ENCODE results near the gene CHMP4A. TPM values are rescaled to one million over a fixed set of nuclear protein-coding genes. Genes with fewer than 3 reads are reported as not detected.

Gene CHMP4A
- total and polyA plus RNA-seq, 2 of the 13 experiments (the other 11 are each of a cell fraction or from before 2014, with no cell fraction given) = 83.6 to 113 TPM

DNA sequence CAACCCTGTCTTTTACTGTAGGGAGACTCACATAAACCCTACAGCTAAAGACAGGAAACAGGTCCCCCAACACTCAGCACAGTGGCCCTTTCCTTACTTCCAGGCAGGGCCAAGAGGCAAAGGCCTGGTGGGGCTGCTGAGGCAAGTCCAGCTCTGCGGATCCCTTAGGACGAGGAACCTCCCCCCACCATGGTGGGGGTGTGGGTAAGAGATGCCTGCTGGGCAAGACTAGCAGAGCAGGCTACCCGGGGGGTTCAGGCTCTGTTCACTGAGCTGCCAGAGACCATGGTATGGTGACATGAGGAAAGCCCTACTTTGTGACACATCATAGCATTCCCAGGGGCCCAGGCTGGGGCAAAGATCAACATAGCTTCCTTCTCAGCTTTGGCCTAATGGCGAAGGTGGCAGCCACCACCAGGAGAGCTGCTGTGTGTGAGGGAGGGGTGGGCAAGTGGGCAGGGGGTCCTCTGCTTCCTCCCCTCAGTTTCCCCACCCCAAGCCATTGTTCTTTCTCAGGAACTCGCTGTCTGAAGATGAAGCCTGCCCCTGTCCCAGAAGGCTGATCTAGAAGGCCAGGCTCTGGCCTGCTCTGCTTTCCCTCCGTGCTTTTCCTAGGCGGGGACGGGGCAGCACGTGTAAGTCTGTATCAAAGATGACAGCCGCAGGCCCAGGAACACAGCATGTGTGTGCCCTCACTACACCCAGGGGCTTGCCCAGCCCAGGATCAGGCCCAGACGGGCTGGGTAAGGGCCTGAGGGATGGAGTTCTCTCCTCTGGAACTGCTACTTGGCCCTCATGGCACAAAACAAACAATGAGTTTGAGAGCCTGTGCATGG lies 39.2 kb upstream of the CHMP4A start (continued):
- TF ChIP-seq, protein P1, sequence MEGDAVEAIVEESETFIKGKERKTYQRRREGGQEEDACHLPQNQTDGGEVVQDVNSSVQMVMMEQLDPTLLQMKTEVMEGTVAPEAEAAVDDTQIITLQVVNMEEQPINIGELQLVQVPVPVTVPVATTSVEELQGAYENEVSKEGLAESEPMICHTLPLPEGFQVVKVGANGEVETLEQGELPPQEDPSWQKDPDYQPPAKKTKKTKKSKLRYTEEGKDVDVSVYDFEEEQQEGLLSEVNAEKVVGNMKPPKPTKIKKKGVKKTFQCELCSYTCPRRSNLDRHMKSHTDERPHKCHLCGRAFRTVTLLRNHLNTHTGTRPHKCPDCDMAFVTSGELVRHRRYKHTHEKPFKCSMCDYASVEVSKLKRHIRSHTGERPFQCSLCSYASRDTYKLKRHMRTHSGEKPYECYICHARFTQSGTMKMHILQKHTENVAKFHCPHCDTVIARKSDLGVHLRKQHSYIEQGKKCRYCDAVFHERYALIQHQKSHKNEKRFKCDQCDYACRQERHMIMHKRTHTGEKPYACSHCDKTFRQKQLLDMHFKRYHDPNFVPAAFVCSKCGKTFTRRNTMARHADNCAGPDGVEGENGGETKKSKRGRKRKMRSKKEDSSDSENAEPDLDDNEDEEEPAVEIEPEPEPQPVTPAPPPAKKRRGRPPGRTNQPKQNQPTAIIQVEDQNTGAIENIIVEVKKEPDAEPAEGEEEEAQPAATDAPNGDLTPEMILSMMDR (CRISPR knock-in tag; IDR thresholded peaks at IDR 0.05) = no peak
- TF ChIP-seq CBX2 (IDR thresholded peaks at IDR 0.05; ENCODE audit: low read depth, low read length) = no peak
- no peak for TF ChIP-seq CBX2 (CRISPR knock-in tag; IDR thresholded peaks at IDR 0.05; ENCODE audit: low read depth)
- peak; percentile 49; the same call in 1 of the 2 replicates for TF ChIP-seq ZNF329 (CRISPR knock-in tag; IDR thresholded peaks at IDR 0.05; ENCODE audit: low read depth)
- TF ChIP-seq RXRA (CRISPR knock-in tag; IDR thresholded peaks at IDR 0.05) = peak; percentile 64; the same call in 1 of the 2 replicates
- TF ChIP-seq MED13 (CRISPR knock-in tag; IDR thresholded peaks at IDR 0.05) = no peak
- TF ChIP-seq FIP1L1 (IDR thresholded peaks at IDR 0.05; ENCODE audit: borderline replicate concordance, insufficient read depth, low read depth, low read length) = no peak
- no peak for TF ChIP-seq NCOA5 (CRISPR knock-in tag; IDR thresholded peaks at IDR 0.05)
- TF ChIP-seq ZSCAN30 (CRISPR knock-in tag; IDR thresholded peaks at IDR 0.05) = no peak
- peak; percentile 49; the same call in 1 of the 2 replicates for TF ChIP-seq ZNF749 (CRISPR knock-in tag; IDR thresholded peaks at IDR 0.05; ENCODE audit: borderline replicate concordance)
- TF ChIP-seq FLYWCH1 (CRISPR knock-in tag; IDR thresholded peaks at IDR 0.05) = no peak
- TF ChIP-seq ZNF543 (CRISPR knock-in tag; IDR thresholded peaks at IDR 0.05) = no peak
- TF ChIP-seq ZNF589 (CRISPR knock-in tag; conservative IDR thresholded peaks at IDR 0.05) = no peak
- TF ChIP-seq, protein P2, sequence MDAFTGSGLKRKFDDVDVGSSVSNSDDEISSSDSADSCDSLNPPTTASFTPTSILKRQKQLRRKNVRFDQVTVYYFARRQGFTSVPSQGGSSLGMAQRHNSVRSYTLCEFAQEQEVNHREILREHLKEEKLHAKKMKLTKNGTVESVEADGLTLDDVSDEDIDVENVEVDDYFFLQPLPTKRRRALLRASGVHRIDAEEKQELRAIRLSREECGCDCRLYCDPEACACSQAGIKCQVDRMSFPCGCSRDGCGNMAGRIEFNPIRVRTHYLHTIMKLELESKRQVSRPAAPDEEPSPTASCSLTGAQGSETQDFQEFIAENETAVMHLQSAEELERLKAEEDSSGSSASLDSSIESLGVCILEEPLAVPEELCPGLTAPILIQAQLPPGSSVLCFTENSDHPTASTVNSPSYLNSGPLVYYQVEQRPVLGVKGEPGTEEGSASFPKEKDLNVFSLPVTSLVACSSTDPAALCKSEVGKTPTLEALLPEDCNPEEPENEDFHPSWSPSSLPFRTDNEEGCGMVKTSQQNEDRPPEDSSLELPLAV (CRISPR knock-in tag; conservative IDR thresholded peaks at IDR 0.05; ENCODE audit: low read depth) = no peak
- no peak for TF ChIP-seq CENPT (CRISPR knock-in tag; IDR thresholded peaks at IDR 0.05; ENCODE audit: low read depth)
- TF ChIP-seq, protein P3, sequence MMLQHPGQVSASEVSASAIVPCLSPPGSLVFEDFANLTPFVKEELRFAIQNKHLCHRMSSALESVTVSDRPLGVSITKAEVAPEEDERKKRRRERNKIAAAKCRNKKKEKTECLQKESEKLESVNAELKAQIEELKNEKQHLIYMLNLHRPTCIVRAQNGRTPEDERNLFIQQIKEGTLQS (CRISPR knock-in tag; IDR thresholded peaks at IDR 0.05) = no peak; the same call in 1 of the 2 replicates
- TF ChIP-seq ZNF331 (CRISPR knock-in tag; IDR thresholded peaks at IDR 0.05) = no peak
- TF ChIP-seq ZEB1 (IDR thresholded peaks at IDR 0.05; ENCODE audit: insufficient replicate concordance, low read depth) = no peak
- TF ChIP-seq, protein P4, sequence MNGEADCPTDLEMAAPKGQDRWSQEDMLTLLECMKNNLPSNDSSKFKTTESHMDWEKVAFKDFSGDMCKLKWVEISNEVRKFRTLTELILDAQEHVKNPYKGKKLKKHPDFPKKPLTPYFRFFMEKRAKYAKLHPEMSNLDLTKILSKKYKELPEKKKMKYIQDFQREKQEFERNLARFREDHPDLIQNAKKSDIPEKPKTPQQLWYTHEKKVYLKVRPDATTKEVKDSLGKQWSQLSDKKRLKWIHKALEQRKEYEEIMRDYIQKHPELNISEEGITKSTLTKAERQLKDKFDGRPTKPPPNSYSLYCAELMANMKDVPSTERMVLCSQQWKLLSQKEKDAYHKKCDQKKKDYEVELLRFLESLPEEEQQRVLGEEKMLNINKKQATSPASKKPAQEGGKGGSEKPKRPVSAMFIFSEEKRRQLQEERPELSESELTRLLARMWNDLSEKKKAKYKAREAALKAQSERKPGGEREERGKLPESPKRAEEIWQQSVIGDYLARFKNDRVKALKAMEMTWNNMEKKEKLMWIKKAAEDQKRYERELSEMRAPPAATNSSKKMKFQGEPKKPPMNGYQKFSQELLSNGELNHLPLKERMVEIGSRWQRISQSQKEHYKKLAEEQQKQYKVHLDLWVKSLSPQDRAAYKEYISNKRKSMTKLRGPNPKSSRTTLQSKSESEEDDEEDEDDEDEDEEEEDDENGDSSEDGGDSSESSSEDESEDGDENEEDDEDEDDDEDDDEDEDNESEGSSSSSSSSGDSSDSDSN (CRISPR knock-in tag; IDR thresholded peaks at IDR 0.05) = peak; percentile 78
- no peak for TF ChIP-seq GLI4 (CRISPR knock-in tag; IDR thresholded peaks at IDR 0.05; ENCODE audit: borderline replicate concordance)
- TF ChIP-seq SALL1 (CRISPR knock-in tag; IDR thresholded peaks at IDR 0.05) = peak; percentile 74
- no peak for TF ChIP-seq ISL2 (CRISPR knock-in tag; IDR thresholded peaks at IDR 0.05)
- no peak; the same call in 1 of the 2 replicates for TF ChIP-seq ZBTB42 (CRISPR knock-in tag; IDR thresholded peaks at IDR 0.05)

Data from HepG2 (cell line).